OCI-LY1 (cell line): ENCODE data around the gene TEAD4.

Source experiments
- H2AFZ ChIP-seq: fragments of 200-600 bp; sonication (generic), shearing (Covaris generic); 2 replicates; pipeline ENCODE4 v1.6.0; 2014; ENCODE audit warnings: antibody characterized with exemption, mild to moderate bottlenecking, low read length
- H3F3A ChIP-seq: fragments of 200-600 bp; sonication (generic), shearing (Covaris generic); 2 replicates; pipeline ENCODE4 v1.6.0; 2014; ENCODE audit warnings: mild to moderate bottlenecking, antibody characterized with exemption, low read length, moderate library complexity; ENCODE audit not compliant: insufficient read depth
- H3K27ac ChIP-seq: fragments of 200-600 bp; sonication (generic); 2 replicates; pipeline ENCODE4 v1.5.1; 2014; ENCODE audit warnings: low read length, mixed run types, mild to moderate bottlenecking, low read depth; ENCODE audit not compliant: poor library complexity, severe bottlenecking
- H3K27me3 ChIP-seq: fragments of 200-600 bp; sonication (generic); 2 replicates; pipeline ENCODE4 v1.6.0; 2014; ENCODE audit warnings: antibody characterized with exemption, mild to moderate bottlenecking, low read length, moderate library complexity; ENCODE audit not compliant: insufficient read depth
- H3K36me3 ChIP-seq: fragments of 200-600 bp; sonication (generic); 2 replicates; pipeline ENCODE4 v1.6.1; 2014; ENCODE audit warnings: mild to moderate bottlenecking, antibody characterized with exemption, low read length, moderate library complexity, mixed read lengths; ENCODE audit not compliant: insufficient read depth
- H3K4me1 ChIP-seq: fragments of 200-600 bp; sonication (generic); 2 replicates; pipeline ENCODE4 v1.5.1; 2014; ENCODE audit warnings: mild to moderate bottlenecking, low read length, moderate library complexity; ENCODE audit not compliant: insufficient read depth, severe bottlenecking
- H3K4me2 ChIP-seq: fragments of 200-600 bp; sonication (generic), shearing (Covaris generic); 2 replicates; pipeline ENCODE4 v1.6.1; 2014; ENCODE audit warnings: low read length
- H3K4me3 ChIP-seq: fragments of 200-600 bp; sonication (generic); 2 replicates; pipeline ENCODE4 v1.5.1; 2014; ENCODE audit warnings: low read length, low read depth, mild to moderate bottlenecking, mixed read lengths; ENCODE audit not compliant: poor library complexity, severe bottlenecking
- H3K79me2 ChIP-seq: fragments of 200-600 bp; shearing (Covaris generic); 2 replicates; pipeline ENCODE4 v1.6.1; 2016; ENCODE audit warnings: mixed run types, low read length, mixed read lengths; ENCODE audit not compliant: insufficient read depth
- H3K9ac ChIP-seq: fragments of 200-600 bp; sonication (generic), shearing (Covaris generic); 2 replicates; pipeline ENCODE4 v1.6.1; 2014; ENCODE audit warnings: mild to moderate bottlenecking, low read length, mixed read lengths
- H3K9me2 ChIP-seq: fragments of 200-600 bp; sonication (generic), shearing (Covaris generic); 2 replicates; pipeline ENCODE4 v1.6.1; 2014; ENCODE audit warnings: low read depth, mild to moderate bottlenecking, low read length, mixed read lengths
- H3K9me3 ChIP-seq: fragments of 200-600 bp; shearing (Covaris generic); 2 replicates; pipeline ENCODE4 v1.6.1; 2014; ENCODE audit warnings: low read length, mixed read lengths
- H4K20me1 ChIP-seq: fragments of 200-600 bp; sonication (generic), shearing (Covaris generic); 2 replicates; pipeline ENCODE4 v1.6.0; 2016; ENCODE audit warnings: mild to moderate bottlenecking, low read length; ENCODE audit not compliant: insufficient read depth
- CTCF ChIP-seq: fragments of 200-600 bp; sonication (generic), shearing (Covaris generic); IDR thresholded peaks from 2 replicates; pipeline ENCODE4 v1.5.1; 2017; ENCODE audit warnings: mild to moderate bottlenecking, antibody characterized with exemption, low read length, moderate library complexity, mixed read lengths
- EZH2 ChIP-seq: fragments of 200-600 bp; sonication (generic), shearing (Covaris generic); IDR thresholded peaks from 2 replicates; pipeline ENCODE4 v1.8.0; 2017; ENCODE audit warnings: borderline replicate concordance, mixed run types, mild to moderate bottlenecking, antibody characterized with exemption, low read length, moderate library complexity, mixed read lengths

TEAD4 gene

GRCh38 chr12:3017281-3017680, 58.1 kb downstream of the TEAD4 start:
- Histone ChIP-seq H3K4me3 (no peak overlapping the region), H3K36me3 (peaks cover 6% of the 10 kb centered on the region), H2AFZ (no peak overlapping the region), H3K4me1 (no peaks in the 10 kb centered on the region), H3K9me2 (no peaks in the 10 kb centered on the region), H3K27ac (no peak overlapping the region), H4K20me1 (no peaks in the 10 kb centered on the region), H3K4me2 (no peak overlapping the region), H3K79me2 (no peaks in the 10 kb centered on the region), H3K9ac (no peak overlapping the region), H3K27me3 (0 out of 2 replicates have a peak, but pooled peaks cover 5% of the 10 kb centered on the region), H3K9me3 (no peaks in the 10 kb centered on the region), H3F3A (no peaks in the 10 kb centered on the region)
- TF ChIP-seq EZH2 (no peak), CTCF (no peak)

- Histone ChIP-seq H2AFZ (no peak overlapping the region), H3K27me3 (0 out of 2 replicates have a peak, but pooled peaks cover 5% of the 10 kb centered on the region), H3K9me3 (no peaks in the 10 kb centered on the region), H4K20me1 (no peaks in the 10 kb centered on the region), H3K4me3 (no peak overlapping the region), H3K4me2 (no peak overlapping the region), H3F3A (no peaks in the 10 kb centered on the region), H3K9ac (no peak overlapping the region), H3K9me2 (no peaks in the 10 kb centered on the region), H3K27ac (no peak overlapping the region), H3K4me1 (no peaks in the 10 kb centered on the region), H3K79me2 (no peaks in the 10 kb centered on the region), H3K36me3 (peaks cover 6% of the 10 kb centered on the region)
- TF ChIP-seq CTCF (no peak), EZH2 (no peak)
Observed at GRCh38 chr12:3018284-3019004, 59.2 kb downstream of the TEAD4 start.

GRCh38 chr12:3019005-3019680, 59.9 kb downstream of the TEAD4 start:
- Histone ChIP-seq H3K27ac (no peak overlapping the region), H3K4me2 (no peak overlapping the region), H3K9me2 (no peaks in the 10 kb centered on the region), H3F3A (no peaks in the 10 kb centered on the region), H3K4me1 (no peaks in the 10 kb centered on the region), H3K9ac (no peak overlapping the region), H3K9me3 (no peaks in the 10 kb centered on the region), H2AFZ (no peak overlapping the region), H4K20me1 (no peaks in the 10 kb centered on the region), H3K36me3 (peaks cover 6% of the 10 kb centered on the region), H3K27me3 (0 out of 2 replicates have a peak, but pooled peaks cover 5% of the 10 kb centered on the region), H3K4me3 (no peak overlapping the region), H3K79me2 (no peaks in the 10 kb centered on the region)
- no peak for TF ChIP-seq EZH2
- no peak for TF ChIP-seq CTCF
